COR-L47 (cell line): Measurements from ENCODE around the gene TBL1X.
"Not testable (repeated sequence)": the region's sequence is repeated elsewhere in the genome, so short reads cannot be mapped to it uniquely, and the experiment has no call there.

Experiments used
- DNase-seq: peaks from one replicate; lab custom pipeline; 2025; lab: John Stamatoyannopoulos, UW

The TBL1X gene

DNA sequence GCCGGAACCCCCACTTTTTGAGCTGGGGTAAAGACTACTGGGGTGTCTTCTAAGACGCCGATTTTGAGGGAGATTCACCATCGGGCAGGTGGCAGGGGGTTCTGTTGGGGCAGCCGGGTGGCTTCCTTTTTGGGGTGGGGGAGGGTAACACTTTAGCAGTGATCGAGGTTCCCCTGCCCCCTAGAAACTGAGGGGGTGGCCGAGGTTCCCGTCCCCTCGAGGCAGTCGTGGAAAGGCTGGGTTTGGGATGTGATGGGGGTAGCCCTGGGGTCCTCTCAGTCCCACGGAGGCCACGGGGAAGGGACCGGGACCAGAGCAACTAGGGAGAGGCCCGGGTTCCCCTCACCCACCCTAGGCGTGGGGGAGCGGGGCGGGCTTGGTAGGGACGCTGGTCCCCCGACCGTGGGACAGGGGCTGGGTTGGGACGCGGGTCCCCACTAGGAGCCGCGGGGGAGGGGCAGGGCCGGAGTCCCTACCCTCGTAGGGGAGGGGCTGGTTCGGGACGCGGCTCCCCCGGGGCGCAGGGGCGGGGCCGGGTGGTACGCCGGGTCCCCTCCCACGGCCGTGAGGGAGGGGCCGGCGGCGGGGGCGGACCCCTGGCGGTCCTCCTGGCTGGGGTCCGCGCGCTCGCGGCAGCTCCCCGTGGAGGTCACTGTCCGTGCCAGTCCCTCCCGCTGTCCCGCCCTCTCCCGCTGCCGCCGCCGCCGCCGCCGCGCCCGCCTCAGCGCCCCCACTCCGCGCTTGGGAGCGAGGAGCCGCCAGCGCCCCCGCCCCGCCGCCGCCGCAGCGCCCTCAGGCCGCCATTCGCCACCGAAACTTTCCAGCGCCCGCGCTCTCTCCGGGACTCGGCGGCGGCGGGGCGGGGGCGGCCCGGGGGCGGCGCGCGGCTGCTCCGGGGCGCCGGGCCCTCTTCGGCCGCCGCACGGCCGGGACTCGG lies at the start of gene TBL1X:
Gene TBL1X, plus strand, starts transcription at position 624 of the 937 bp plus-strand sequence. CDS start 188,529 bp downstream, outside the sequence.
- DNase-seq, result peak; percentile 8

DNA sequence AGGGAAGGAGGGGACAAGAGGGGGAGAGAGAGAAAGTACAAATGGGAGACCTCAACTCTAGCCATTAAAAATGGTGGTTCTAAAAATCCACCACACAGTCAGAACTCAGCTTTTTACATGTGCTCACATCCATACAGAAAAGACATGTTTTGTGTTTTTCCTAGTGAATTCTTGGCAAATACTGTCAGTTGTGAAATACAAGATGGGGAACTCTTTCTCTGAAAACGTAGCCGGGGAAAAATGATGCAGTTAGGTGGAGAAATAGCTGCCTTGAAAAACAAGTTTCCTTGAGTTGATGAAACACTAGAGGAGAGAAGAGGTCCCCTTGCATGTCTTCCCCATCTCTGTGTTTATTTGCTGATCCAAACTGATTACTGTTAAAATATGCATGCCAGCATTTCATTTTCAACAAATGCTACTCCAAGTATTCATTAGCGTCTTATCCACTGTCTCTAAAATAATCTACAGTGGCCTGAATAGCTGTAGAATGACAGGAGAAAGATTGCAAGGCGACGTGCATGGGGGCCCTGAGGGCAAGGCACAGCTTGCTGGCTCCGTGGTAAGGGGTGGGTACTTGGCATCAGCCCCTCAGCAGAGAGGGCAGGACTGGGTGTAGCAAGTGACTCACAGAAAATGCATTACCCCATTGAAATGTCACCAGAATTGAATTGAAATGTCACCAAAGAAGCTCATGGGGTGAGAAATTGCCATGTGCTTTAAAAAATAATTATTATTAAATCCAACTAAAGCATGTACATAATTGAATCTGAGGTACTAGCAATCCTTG lies 48.1 kb upstream of the TBL1X start:
- no peak for DNase-seq

DNA sequence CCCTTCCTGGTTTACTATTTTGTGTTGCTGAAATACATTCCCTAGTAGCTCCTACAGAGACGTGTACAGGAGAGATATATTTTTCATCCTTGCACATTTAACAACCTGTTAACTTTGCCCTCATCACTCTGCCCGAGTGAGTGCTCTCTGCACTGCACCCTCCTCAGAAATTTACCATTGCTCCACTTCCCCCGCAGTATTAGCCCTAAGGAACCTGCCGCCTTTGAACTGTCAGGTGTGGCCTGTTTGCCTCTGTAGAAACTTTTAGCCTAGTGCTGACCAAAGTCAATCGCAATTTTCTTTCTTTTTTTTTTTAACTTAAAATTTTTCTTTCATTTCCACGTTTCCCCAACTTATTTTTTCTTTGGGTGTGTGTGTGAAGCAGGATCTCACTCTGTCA lies 46.6 kb upstream of the TBL1X start:
- DNase-seq, result no peak

- peak; percentile 73 for DNase-seq
Observed at GRCh38 chrX:9420275-9421265, 44.3 kb upstream of the TBL1X start.

GRCh38 chrX:9429767-9430166 lies 35.1 kb upstream of the TBL1X start:
- no peak for DNase-seq

DNA sequence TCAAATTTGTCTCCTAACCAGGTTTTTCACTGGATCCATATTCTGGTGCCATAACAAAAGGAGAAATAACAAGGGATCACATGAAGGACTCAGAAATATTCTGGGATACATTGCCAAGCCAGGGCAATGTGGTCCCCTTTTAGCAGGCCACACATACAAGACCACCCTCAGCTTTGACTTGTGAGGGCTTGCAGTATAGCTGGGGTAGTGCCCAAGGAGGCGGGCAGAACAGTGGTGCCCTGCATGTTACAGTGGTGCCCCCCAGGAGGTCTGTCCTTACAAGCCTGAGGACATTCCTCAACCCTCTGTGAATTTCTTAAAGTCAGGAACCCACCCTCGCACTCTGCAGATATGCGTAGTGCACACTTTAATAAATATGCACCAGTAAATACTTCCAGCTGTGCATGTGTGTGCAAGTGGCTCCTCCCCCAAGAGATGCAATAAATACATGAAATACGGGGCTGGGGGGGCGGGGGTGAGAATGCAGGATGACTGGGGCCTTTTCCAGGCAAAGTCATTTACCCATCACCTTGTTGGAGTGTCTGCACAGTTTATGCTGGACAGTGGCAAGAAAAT lies 34.4 kb upstream of the TBL1X start:
- DNase-seq, result no peak

DNA sequence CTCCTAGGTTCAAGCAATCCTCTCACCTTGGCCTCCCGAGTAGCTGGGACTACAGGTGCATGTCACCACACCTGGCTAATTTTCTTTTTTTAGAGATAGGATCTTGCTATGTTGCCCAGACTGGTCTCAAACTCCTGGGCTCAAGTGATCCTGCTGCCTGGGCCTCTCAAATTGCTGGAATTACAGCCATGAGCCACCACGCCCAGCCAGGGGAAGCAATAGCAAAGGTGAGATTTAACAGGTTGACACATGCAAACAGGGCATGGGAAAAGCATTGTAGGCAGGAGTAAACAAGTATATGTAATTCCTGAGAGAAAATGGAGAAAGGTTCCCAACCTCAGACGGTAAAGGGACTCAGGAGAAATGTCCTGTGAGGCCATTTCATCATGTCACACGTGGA lies 33.6 kb upstream of the TBL1X start:
- DNase-seq, result no peak

GRCh38 chrX:9433596-9433995 lies 31.3 kb upstream of the TBL1X start:
- no peak for DNase-seq

GRCh38 chrX:9434051-9434550 lies 30.8 kb upstream of the TBL1X start:
- DNase-seq, result no peak

GRCh38 chrX:9435086-9435485 lies 29.8 kb upstream of the TBL1X start:
- DNase-seq, result not testable (repeated sequence)

- no peak for DNase-seq
Observed at GRCh38 chrX:9436812-9437211, 28.0 kb upstream of the TBL1X start.

DNA sequence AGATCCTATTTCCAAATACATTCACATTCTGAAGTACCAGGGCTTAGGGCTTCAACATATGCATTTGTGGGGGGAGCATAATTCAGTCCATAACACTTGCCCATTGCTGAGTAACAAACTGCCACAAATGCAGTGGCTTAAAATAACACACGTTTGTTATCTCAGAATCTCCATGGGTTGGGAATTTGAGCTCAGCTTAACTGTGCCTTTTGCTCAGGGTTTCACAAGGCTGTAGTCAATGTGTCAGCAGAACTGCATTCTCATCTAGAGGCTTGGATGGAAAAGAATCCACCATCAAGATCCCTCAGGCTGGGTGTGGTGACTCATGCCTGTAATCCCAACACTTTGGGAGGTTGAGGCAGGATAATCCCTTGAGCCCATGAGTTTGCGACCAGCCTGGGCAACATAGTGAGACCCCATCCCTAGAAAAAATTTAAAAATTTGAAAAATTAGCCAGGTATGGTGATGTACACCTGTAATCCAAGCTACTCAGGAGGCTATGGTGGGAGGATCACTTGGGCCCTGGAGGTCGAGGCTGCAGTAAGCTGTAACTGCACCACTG lies 25.8 kb upstream of the TBL1X start:
- DNase-seq, result no peak

- DNase-seq, result no peak
Observed at GRCh38 chrX:9440116-9440844, 24.6 kb upstream of the TBL1X start.

- no peak for DNase-seq
Observed at GRCh38 chrX:9442056-9442455, 22.8 kb upstream of the TBL1X start.

- no peak for DNase-seq
Observed at GRCh38 chrX:9443327-9443726, 21.5 kb upstream of the TBL1X start.

DNA sequence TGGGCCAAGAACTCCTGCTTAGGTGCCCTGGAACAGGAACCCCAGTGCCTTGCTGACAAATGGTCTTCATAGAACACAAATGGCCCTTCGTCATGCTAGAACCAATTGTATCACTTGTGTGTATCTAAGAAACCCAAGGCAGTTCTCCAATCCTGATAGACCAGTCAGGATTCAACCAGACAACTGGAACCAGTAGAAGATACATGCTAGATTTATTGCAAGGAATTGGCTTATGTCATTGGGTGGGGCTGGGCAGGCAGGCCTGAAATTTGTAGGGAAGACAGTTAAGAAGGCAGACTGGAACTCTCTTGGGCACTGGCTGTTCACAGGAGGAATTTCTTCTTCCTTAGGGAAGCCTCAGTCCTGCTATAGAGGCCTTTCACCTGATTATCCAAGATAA lies 17.0 kb upstream of the TBL1X start:
- no peak for DNase-seq

DNA sequence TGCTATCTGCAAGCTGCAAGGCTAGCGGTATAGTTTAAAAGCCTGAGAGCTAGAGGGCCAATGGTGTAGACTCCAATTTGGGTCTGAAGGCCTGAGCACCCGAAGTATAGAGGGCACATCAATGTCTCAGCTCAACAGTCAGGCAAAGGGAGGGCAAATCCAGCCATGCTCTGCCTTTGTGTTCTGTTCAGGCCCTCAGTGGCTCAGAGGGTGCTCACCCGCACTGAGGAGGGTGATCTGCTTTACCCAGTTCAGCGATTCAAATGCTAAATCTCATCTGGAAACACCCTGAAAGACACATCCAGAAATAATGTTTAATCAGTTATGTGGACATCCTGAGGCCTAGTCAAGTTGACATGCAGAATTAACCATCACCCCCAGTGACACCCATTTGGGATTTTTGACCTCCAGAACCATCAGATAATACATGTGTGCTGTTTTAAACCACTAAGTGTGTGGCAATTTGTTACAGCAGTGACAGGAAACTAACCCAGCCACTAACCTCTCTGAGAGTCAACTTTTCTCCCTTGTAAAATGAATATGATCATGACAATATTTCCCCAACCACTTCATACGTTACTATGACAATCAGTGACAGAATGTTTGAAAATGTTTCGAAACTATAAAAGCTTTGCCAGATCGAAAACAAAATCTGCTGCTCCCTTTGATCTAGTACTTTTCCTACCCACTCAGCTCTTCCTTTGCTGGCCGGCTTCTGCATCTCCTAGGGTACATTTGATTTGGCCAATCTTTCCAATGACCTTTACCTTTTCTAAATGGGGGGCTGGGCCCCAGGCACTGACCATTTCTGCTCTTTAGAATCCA lies 8.4 kb upstream of the TBL1X start:
- no peak for DNase-seq

DNA sequence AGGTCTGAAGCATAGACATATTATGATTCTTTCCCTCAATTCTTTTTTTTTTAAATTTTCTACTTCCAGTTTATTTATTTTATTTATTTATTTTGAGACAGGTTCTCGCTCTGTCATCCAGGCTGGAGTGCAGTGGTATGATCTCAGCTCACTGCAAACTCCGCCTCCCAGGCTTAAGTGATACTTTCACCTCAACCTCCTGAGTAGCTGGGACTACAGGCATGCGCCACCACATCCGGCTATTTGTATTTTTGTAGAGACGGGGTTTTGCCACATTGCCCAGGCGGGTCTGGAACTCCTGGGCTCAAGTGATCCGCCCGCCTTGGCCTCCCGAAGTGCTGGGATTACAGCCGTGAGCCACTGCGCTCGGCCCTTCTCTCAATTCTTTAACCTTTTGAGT lies 6.8 kb upstream of the TBL1X start:
- DNase-seq, result not testable (repeated sequence)

GRCh38 chrX:9458516-9459078 lies 6.3 kb upstream of the TBL1X start:
- DNase-seq, result no peak
